ENCODE results near the gene GNAL.
"Not testable (repeated sequence)": the region's sequence is repeated elsewhere in the genome, so short reads cannot be mapped to it uniquely, and the experiment has no call there.

The GNAL gene

DNA sequence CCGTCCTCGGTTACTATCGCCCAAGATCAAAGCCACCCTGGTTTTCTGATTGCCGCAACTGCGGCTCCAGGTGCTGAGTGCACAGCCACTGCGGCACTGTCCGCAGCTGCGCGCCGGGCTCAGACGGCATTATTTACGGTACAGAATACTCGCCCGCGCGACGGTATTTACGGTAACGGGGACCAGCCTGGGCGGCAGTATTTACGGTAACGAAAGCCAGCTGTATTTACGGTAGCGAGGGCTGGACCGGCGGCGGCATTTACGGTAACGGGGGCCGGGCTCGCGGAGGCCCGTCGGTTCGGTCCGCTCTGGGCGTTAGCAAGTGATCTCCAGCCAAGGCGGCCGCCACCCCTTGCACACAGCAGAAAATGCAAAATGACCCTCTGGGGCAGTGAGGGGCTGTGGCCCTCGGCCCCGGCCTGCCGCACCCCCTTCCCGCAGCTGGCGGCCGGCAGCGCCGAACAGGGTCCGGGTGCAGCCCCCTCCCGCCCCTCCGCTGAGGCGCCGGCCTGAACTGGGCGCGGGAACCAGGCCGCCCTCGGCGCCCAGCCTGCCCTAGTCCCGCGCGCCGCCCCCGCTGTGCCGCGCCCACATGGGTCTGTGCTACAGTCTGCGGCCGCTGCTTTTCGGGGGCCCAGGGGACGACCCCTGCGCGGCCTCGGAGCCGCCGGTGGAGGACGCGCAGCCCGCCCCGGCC lies at the start of gene GNAL:
Gene GNAL (plus strand): TSS at position 293 of the 697 bp plus-strand sequence. CDS start 300 bp downstream, at position 593.
- peak within 1 kb of the TSS; percentile 26 for H3K4me3 ChIP-seq (replicated peaks; ENCODE audit: low read depth, low read length)
- TF ChIP-seq, protein P1, sequence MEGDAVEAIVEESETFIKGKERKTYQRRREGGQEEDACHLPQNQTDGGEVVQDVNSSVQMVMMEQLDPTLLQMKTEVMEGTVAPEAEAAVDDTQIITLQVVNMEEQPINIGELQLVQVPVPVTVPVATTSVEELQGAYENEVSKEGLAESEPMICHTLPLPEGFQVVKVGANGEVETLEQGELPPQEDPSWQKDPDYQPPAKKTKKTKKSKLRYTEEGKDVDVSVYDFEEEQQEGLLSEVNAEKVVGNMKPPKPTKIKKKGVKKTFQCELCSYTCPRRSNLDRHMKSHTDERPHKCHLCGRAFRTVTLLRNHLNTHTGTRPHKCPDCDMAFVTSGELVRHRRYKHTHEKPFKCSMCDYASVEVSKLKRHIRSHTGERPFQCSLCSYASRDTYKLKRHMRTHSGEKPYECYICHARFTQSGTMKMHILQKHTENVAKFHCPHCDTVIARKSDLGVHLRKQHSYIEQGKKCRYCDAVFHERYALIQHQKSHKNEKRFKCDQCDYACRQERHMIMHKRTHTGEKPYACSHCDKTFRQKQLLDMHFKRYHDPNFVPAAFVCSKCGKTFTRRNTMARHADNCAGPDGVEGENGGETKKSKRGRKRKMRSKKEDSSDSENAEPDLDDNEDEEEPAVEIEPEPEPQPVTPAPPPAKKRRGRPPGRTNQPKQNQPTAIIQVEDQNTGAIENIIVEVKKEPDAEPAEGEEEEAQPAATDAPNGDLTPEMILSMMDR (IDR thresholded peaks at IDR 0.05; ENCODE audit: low read depth, low read length, missing control alignments): no peak
- peak; percentile 30 for DNase-seq (ENCODE audit: extremely low read depth, low read depth)

DNA sequence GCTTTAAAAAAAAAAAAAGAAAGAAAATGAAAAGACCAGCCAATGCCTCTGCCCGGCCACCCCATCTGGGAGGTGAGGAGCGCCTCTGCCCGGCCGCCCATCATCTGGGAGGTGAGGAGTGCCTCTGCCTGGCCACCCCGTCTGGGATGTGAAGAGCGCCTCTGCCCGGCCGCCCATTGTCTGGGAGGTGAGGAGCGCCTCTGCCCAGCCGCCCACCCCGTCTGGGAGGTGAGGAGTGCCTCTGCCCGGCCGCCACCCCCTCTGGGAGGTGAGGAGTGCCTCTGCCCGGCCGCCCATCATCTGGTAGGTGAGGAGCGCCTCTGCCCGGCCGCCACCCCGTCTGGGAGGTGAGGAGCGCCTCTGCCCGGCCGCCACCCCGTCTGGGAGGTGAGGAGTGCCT lies 41.8 kb upstream of the GNAL start:
- not testable (repeated sequence) for DNase-seq (ENCODE audit: extremely low read depth, low read depth); H3K4me3 ChIP-seq (replicated peaks; ENCODE audit: low read depth, low read length)

DNA sequence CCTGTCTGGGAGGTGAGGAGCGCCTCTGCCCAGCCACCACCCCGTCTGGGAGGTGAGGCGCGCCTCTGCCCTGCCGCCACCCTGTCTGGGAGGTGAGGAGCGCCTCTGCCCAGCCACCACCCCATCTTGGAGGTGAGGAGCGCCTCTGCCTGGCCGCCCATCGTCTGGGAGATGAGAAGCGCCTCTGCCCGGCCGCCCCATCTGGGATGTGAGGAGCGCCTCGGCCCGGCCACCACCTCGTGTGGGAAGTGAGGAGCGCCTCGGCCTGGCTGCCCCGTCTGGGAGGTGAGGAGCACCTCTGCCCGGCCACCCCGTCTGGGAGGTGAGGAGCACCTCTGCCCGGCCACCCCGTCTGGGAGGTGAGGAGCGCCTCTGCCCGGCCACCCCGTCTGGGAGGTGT lies 41.3 kb upstream of the GNAL start:
- DNase-seq (ENCODE audit: extremely low read depth, low read depth); H3K4me3 ChIP-seq (replicated peaks; ENCODE audit: low read depth, low read length): not testable (repeated sequence)

DNA sequence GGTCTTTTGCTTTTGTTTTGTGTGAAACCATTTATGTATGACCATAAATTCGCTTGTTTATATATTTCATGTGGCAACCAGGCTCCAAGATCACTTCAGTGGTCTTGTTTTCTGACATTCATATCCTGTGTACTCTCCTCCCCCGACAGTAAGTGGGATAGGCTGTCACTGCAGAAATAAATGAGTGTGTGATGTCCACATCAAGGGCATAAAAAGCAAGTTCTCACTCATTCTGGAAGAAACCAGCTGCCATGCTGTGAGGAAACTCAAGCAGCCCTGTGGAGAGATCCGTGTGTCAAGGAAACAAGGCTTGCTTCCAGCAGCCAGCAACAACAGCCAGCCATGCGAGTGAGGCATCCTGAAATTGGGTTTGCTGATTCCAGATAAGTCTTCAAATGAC lies 39.2 kb upstream of the GNAL start:
- TF ChIP-seq, protein P1 (IDR thresholded peaks at IDR 0.05; ENCODE audit: low read depth, low read length, missing control alignments): no peak
- no peak for DNase-seq (ENCODE audit: extremely low read depth, low read depth)
- H3K4me3 ChIP-seq (replicated peaks; ENCODE audit: low read depth, low read length): no peak overlapping the region

DNA sequence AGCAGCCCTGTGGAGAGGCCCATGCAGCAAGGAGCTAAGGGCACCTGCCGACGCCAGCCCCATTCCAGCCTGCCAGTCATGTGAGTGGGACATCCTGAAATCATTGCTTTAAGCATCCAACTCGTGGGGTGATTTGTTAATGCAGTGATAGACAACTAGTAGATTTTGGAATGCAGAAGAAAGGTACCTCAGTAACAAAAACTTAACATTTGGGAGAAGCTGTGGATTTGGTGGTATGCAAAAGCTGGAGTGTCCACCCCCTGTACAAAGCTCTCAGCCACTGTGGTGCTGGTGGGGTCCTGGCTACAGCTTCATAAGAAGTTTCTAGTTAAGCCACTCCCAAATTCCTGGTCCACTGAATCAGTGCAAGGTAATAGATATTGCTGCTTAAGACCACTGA lies 37.2 kb upstream of the GNAL start:
- DNase-seq (ENCODE audit: extremely low read depth, low read depth): no peak
- TF ChIP-seq, protein P1 (IDR thresholded peaks at IDR 0.05; ENCODE audit: low read depth, low read length, missing control alignments): no peak
- no peak overlapping the region for H3K4me3 ChIP-seq (replicated peaks; ENCODE audit: low read depth, low read length)

DNA sequence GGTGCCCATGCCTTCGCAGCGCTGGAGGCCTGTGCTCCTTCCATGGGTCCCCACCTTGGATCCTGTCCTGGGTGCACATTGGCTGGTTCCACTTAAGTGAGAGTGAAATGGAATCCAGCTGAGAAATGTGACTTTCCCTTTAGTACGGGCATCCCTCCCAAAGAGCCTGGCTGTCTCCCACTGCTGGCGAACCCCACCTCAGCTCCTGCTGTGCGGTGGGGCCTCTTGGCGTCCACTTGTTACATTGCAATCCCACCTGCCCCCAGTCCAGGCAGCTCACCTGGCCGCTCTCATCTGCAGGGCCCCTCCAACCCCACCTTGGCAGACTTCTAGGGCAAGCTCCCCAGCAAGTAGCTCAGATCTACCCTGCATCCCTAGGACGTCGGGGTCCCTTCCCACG lies 35.5 kb upstream of the GNAL start:
- DNase-seq (ENCODE audit: extremely low read depth, low read depth): no peak
- no peak overlapping the region for H3K4me3 ChIP-seq (replicated peaks; ENCODE audit: low read depth, low read length)
- TF ChIP-seq, protein P1 (IDR thresholded peaks at IDR 0.05; ENCODE audit: low read depth, low read length, missing control alignments): no peak

DNA sequence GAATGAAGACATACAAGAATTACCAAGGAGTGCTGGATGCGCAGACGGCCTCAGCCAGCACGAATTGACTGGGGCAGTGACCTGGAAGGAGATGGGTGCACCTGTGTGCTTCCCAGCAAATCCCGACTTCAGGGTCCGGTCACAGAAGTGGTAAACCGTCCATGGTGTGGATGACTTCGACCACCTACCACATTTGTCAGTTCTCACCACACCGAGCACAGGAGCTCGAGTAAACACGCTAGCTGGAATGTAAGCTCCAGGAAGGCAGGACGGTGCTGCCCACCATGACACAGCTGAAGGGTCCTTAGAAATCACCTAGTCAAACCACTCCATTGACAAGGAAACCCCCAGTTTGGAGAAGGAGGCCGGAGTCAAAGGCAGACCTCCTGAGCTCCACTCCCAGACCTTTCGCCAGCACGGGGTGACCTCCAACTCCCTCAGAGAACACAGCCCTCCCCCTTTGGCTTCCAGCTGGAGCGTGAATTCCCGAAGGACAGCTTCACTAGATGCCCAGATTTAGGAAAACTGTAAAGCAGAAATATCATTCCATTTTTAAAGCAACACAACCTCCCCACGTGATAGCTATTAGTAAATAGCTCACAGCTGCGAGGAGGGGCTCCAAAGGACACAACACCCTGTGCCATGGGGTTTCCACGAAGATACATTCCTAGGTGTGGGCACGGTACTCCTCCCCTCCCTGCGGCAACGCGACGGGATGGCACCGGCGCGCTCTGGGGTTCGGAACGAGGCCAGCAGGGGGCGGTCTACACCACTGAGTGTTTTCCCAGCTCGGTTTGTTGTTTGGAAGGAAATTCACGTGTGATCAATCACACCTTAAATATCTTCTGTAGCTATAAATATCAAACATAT lies 34.1 kb upstream of the GNAL start:
- DNase-seq (ENCODE audit: extremely low read depth, low read depth): no peak
- TF ChIP-seq, protein P1 (IDR thresholded peaks at IDR 0.05; ENCODE audit: low read depth, low read length, missing control alignments): peak; percentile 84
- no peak overlapping the region for H3K4me3 ChIP-seq (replicated peaks; ENCODE audit: low read depth, low read length)
